Fibroblast of gingiva (primary cell): ENCODE data around the gene ITGA2.

Experiments
- DNase-seq: peaks from one replicate; pipeline ENCODE4 v3.0.0-alpha.2; 2011; ENCODE audit warnings: low read depth

ITGA2 gene

DNA sequence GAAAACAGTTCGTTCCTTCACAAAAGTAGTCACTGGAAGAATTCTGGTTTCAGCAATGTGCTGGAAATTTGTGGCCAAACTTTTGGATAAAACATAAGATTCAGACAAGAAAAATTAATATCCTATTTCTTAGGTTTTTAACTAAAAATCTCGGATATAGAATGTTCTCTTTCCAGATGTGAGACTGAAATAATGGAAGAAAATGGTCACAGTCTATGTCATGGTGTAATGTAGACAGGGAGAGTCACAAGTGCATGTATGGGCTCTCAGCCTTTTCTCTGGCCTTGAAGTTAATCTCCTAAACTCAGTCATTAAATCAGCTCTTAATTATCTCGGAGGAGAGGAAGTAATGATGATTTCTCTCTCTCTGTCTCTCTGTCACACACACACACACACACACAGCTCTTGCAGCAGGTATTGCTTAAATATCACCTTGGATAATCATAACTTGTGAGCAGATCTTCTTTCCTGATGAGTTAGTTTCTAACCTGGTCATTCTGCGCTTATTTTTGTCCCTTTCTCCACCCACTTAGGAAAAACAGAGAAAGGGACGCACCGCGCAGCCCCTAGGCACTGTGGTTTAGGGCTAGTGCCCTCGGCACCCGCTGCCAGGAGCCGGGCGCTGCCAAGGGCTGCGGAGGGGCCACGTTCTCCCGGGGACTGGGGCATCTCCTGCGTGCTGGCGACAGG is 672 bp upstream of the ITGA2 start:
- no peak for DNase-seq

DNA sequence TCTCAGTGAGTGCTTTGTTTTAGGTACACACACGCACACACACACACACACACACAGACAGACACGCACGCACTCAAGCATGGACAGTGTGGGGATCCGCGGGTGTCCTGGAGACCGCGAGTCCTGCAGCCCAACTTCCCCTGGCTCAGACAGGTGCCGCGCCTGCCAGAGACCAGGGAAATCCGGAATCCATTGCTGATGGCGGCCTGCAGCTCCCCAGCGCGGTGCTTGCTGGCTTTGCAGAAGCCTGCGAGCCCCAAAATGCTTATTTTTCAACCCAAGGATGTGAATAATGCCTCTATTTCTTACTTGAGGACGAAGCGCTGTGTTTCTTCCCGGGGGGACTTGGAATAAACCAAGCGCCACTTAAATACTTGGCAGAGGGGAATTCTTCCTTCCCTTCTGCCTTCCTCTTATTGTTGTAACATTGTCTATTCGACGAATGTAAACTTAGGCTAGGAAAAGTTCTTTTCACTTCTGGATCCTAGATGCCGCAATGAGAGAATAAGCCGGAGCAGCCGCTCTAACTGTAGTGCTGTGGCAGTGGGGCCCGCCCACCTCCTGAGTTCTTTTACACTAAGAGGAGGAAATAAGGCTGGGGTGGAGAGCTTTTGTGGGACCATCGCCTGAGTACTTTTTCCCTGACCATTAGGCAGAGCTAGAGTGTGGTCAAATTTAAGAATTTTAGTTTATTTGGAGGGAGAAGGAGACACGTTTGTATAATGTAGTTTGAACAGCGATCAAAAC is 802 bp downstream of the ITGA2 start:
- peak; percentile 36 for DNase-seq

DNA sequence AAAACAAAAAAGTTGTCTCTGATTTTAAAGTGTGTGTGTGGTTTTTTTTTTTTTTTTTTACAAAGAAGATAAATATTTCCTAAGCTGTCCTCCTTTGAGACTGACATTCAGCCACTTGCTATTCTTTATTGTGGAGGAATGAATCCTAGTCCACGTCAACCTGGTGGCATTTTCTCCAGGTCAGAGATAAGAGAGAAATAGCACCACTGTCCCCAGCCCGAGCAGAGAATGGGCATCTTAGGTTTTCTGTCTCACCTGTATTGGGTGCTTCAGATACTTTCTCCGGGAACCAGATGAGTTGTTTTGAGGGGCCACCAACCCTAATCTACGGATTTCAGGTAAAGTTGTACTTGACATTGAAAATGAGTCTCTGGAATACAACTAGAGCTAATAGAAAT is 1.4 kb downstream of the ITGA2 start:
- no peak for DNase-seq

DNA sequence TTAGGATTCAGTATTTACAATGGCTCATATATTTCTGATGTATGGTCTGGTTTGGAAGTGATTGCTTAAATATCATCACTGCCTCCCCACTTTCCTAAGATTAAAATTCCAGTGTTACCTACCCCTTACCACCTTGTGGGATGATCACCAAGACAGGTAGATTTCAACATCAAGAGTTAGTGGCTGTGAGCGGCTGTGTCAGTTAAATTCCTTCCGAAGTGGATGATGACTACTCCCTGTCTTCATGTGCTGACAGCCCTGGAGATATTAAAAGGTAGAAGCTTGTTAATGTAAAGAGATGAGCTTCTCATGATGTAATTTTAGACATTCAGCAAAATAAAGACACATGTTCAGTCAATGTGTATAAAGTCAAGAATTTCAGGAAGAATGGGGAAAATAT is 4.2 kb downstream of the ITGA2 start:
- DNase-seq: no peak

DNA sequence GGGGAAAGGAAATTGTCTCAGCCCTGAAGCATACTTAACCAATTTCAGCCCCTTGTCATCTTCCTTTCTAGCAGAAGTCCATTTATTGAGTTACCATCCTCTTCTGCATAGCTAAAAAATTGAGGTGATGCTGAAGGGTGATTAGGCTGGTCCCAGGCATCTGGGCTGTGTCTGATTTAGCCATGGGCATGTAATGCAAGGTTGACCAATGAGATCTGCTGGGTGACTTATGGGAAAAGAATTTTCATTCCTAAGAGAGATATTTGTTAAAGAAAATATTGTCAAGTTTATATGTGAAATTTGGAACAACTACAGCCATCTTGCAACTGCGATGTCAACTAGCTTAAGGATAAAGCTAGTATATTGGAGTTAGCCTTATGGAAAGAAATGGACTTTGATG is 5.1 kb downstream of the ITGA2 start:
- DNase-seq: no peak

DNA sequence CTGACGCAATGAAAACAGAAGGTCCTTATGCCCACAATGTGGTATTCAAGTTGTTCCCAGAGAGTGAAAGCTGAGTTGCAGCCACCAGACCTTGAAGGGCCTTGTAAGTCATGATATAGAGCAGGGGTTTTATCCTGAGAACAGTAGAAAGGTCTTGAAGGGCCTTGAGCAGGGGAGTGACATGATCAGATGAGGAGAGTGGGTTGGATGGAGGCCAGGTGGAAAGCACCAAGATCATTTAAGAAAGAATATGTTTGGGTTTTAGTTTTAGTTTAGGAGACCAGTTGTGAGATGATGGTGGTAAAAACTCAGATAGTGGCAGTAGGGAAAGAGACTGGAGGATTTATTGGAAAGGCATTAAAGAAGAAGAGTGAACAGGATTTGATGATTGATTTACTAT is 5.9 kb downstream of the ITGA2 start:
- no peak for DNase-seq

DNA sequence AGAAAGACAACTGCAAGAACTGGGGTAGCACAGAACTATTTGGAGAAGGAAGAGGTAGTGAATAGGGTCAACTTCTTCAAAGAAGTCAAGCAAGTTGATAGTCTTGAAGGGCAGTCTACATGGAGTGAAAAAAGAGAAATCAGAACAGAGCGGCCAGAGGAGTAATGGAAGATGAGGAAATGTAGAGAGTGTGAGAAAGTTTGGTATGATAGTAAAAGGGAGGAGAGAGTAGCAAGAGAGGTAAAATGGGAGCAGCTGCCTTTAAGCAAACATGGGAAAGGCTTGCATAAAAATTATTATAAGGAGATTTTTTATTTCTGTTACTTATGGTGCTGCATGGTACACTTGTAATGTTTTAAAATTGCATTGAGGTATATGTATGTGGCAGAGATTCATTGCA is 6.8 kb downstream of the ITGA2 start:
- DNase-seq: no peak

DNA sequence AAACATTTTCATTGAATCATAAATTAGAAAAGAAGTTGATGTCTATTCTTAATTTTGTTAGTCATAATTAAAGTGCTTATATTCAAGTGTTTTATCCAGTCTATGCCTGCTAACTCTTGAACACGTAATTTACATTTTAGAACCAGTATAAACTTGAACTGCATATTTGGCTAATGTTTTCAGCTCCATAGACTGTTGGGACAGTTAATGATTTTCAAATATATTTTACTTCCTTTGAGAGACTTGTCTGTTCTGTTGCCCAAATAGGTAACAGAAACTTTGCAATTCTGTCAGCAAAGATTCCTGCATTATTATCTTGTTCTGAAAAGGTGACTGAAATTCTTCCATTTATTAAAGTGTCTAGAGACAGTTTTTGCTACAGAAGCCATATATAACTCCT is 7.8 kb downstream of the ITGA2 start:
- DNase-seq: no peak

DNA sequence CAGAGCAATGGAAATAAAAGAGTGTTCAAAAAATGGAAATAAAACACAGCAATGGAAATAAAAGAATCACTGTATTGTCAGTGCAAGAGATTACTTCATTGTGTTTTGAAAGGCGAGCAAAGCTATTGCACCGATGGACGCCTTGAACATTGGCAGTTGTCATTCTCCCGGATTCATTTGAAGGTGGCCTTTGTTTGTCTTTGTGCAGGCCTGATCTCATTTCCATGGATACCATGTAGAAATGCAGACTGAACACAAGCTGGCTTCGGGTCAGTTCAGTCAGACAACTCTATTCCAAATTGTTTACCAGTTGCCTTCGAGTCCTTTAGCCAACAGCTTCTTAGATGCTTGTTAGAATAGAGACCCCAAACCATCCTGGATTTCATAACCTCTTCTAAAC is 8.3 kb downstream of the ITGA2 start:
- no peak for DNase-seq

DNA sequence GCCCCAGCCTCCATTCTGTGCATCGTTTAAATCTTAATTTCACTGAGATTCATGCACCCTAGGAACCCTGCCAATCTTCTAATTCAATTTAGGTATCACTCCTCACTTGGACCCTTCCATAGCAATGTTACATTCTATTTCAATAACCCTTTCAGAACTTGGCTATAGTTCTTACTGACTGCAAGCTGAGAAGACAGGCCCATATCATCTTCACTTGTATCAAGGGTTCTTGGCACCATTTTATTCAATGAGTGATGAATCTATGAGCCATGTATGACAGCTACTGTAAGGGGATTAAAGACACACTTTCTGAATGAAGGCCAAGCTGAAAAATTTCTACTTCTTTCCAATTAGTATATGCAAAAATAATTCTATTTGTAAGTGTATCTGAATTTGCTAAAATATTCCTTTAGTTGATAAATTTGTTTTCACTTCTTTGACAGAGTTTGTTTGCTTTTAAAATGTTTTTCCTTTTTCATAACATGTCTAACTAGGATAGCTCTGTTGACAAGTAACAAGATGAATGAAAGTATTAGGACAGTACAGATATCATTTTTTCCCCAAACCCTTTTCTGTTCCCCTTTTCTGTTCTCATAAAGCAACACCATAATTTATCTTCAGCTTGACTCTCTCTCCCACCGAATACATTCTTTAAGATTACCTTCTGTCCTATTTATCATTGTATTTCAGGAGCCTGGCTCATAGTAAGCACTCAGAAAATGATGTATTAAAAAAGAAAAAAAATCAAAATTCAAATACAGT is 9.6 kb downstream of the ITGA2 start:
- no peak for DNase-seq

DNA sequence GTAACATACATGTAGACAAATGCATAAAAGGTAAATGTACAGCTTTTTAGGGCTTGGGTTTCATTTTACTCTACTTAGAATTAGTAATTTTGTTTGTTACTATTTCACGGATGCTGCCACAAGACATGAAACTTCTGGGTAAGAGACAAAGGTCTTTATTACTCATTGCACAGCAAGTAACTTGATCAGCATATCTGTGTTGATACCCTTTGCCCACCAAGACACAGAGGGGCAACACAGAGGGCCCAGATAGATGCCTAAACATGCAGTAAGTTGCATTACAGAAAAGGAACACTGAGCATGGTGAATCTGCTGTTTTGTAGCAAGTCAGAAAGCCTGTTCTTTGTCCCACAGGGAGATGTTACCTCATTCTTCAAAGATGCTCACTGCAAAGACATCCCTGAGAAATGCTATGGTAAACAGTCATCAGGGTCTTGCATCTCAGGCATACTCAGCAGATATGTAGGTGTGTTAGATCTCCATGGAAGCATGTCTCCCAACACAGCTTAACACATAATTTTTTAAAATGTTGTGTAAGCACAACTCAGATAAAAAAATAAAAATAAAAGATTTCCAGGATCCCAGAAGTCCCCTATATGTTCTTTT is 10.3 kb downstream of the ITGA2 start:
- DNase-seq: peak; percentile 31

DNA sequence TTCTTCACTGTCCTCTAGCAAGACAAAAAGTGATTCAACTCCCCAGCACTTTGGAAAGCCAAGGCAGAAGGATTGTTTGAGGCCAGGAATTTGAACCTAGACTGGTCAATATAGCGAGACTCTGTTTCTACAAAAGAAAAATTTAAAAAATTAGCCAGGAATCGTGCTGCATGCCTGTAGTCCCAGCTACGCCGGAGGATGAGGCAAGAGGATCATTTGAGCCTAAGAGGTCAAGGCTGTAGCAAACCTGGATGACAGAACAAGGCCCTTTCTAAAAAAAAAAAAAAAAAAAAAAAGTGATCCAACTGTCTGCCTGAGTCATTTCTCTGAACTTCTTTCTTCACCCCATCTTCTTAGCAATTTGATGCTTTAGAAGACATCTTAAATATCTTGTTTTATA is 12.4 kb downstream of the ITGA2 start:
- no peak for DNase-seq

DNA sequence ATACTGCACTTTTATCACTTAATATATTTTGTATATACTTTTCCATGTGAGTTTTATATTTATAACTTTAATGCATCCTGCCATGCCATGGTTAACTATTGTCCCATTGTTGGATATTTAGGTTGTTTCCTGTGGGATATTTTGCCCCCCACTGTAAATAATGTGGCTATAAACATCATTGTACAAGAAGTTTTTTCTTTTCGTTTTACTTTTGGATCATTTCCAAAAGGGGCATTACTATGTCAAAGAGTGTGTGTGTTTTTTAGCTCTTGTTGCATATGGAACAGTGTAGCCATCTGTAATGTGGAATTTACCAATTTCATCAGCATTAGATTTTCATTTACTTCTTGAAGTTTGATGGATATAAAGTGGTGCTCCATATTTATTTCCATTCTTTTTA is 13.3 kb downstream of the ITGA2 start:
- DNase-seq: no peak

DNA sequence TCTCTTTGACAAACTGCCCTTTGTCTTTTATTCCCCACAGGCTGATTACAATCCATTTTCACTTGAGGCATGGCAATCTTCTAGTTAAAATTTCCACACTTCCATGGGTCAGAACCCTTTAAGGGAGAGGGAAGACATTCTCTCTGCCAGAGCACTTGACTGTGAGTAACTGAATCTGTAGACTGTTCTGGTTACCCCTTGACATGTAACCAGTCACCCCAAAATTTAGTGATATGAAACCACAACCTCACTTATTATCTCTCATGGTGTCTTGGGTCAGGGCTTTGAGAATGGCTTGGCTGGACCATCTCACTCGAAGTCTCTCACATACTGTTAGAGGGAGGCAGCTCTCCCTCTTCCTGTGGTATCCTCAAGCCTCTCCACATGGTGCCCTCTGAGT is 14.0 kb downstream of the ITGA2 start:
- DNase-seq: no peak

DNA sequence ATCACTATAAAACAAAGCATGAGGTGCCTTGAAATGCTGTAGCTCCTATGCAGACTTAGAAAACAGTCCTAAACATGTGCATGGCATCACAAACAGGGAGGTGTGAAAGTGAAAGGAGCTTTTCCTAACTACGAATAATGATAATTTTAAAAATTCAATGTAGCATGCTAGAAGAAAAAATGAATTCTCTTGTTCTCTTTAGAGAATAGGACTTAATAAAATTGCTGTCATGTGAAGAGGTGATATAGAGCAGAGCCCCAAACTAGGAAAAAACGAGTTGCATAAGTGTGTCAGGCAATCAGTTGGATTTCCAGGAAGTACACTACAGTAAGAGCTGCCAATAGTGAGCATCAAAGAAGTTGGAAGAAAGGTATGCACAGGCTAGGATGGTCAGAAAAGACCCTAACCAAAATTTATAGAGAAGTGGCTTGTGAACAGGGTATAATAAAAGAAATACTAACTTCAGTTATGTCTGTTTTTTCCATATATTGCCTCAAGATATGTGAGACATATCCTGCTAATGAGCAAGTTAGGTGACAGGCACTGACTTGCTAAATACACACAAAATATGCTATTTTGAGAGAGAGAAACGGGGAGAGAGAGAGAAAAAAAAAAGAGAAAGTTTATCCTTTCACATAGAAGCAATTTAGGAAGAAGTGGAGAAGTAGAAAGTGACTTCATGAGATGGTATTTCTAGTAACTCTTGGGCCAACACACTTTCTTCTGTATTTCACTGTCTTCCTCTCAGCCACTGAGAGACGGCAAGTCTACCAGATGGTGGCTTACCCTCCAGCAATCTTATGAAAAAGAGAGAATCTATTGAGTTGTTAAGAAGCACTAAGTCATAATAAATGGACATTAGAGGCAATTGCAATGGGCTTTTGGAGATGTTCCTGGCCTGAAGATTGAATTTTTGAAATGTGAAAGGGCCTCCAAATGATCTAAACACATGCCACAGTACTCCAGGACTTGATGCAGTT is 18.0 kb downstream of the ITGA2 start:
- no peak for DNase-seq

DNA sequence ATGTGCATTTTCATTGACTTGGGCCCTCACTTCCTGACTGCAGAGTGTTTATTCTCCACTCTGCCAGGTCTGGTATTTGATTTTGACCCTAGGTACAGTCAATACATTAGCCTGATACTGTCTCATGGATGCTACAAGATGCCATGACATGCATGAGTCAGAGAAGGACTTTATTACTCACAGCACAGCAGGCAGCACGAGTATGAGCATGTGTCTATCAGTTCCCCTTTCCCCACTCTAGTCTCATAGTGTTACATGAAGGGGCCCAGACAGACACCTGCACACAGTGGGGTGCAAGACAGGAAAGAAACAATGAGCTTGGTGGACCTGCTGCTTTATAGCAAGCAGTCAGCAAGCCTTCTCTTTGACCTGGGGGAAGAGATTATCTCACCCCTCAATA is 19.6 kb downstream of the ITGA2 start:
- no peak for DNase-seq

DNA sequence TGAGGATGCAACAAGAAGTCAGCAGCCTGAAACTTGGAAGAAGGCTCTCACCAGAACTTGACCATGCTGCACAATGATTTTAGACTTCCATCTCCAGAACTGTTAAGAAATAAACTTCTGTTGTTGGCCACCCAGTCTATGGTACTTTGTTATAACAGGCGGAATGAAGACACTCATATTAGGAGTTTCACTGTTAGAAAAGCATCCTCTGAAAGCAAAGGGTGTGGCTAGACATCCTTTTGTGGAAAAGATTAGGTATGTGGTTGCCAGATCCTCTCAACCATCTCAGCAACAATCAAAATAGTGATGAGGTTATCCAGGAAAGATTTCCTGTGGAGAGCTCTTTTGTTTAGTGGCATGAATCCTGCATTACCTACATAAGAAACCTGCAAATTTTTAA is 20.7 kb downstream of the ITGA2 start:
- no peak for DNase-seq

DNA sequence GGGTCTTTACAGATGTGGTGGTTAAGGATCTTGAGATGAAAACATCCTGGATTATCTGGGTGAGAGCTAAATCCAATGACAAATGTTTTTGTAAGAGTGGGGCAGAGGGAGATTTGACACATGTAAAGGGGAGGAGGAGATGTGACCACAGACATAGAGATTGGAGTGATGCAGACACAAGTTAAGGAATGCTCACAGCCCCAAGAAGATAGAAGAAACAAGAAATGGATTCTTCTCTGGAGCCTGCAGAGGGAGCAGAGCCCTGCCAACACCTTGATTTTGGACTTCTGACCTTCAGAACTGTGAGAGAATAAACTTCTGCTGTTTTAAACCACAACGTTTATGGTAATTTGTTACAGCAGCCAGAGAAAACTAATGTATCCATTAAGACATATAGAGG is 21.7 kb downstream of the ITGA2 start:
- no peak for DNase-seq

DNA sequence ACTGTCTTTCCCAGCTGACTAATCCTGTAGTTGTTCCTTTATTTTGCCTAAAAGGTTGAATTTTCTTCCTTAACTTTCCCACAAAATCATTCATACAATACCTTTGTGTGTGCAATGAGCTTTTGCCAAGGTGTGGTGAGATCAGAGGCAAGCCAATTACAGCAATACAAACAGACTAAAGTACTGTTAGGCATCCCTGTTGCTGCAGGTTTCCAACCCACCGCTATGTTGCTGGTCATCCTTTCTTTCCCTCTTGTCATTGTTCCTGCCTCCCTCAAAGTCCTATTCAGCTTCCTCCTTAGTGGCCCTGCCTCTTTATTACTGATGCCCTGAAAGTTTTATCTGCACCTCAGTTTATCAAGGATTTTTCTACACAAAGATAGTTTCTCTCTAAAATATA is 22.1 kb downstream of the ITGA2 start:
- no peak for DNase-seq

DNA sequence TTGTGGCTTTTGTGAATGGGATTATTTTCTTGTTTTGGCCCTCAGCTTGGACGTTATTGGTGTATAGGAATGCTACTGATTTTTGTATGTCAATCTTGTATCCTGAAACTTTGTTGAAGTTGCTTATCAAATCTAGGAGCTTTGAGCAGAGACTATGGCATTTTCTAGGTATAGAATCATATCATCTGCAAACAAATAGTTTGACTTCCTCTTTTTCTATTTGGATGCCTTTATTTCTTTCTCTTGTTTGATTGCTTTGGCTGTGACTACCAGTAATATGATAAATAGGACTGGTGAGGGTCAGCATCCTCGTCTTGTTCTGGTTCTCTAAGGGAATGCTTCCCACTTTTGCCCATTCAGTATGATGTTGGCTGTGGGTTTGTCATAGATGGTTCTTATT is 24.7 kb downstream of the ITGA2 start:
- no peak for DNase-seq

DNA sequence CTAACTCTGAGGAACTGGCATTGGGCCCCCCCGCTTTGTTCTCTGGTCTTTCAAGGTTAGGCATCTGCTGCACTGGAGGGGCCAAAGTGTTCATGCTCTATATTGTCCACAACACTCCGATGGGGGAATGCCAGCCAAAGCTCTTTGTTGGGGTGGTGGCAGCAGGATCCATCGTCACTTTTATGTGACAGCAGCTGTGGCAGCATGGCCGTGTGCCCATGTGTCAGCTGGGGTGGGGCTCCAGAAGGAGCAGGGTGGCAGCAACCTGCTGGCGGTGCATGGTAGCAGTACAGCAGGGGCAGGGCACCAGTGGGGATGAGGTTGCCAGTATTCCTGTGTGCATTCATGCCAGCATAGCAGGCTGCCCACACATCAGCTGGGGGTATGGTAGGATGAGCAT is 28.2 kb downstream of the ITGA2 start:
- no peak for DNase-seq
